Thoracic aorta (tissue), 2 donors: ENCODE measurements around the gene NPNT. TPM values are rescaled to one million over a fixed set of nuclear protein-coding genes. Genes with fewer than 3 reads are reported as not detected.

Experiments used
- ATAC-seq: fragments of 150-250 bp; one replicate; pipeline ENCODE4 v1.8.0; 2017; ENCODE audit warnings: low read depth; ENCODE audit not compliant: insufficient number of reproducible peaks, low FRiP score
- DNase-seq: peaks from one replicate; pipeline ENCODE4 v3.0.0-alpha.2; 2020; ENCODE audit warnings: low spot score
- H3K27ac ChIP-seq, 2 donors: fragments of 200-600 bp; sonication (generic); 1 replicate in 1 of 2; 2 replicates in 1 of 2; pipeline ENCODE4 v1.5.1; 2016; ENCODE audit warnings: mild to moderate bottlenecking in 2 of 2, moderate library complexity in 2 of 2
- H3K27me3 ChIP-seq: fragments of 200-600 bp; sonication (generic); replicated peaks from 2 replicates; pipeline ENCODE4 v1.6.0; 2016; ENCODE audit warnings: mild to moderate bottlenecking; ENCODE audit not compliant: insufficient read depth
- H3K36me3 ChIP-seq: fragments of 200-600 bp; sonication (generic); one replicate; pipeline ENCODE4 v1.5.1; 2016
- H3K4me1 ChIP-seq, 2 donors: fragments of 200-600 bp; sonication (generic); 1 replicate in 1 of 2; 2 replicates in 1 of 2; pipeline versions ENCODE4 v1.5.1 to v1.6.0; 2016; ENCODE audit warnings: low read depth in 2 of 2, mild to moderate bottlenecking in 1 of 2; ENCODE audit not compliant: control insufficient read depth in 1 of 2
- H3K4me3 ChIP-seq: fragments of 200-600 bp; sonication (generic); 2 replicates; pipeline ENCODE4 v1.5.1; 2016; ENCODE audit warnings: mild to moderate bottlenecking
- H3K9me3 ChIP-seq: fragments of 200-600 bp; sonication (generic); 2 replicates; pipeline ENCODE4 v1.5.1; 2016
- CTCF ChIP-seq: fragments of 200-600 bp; sonication (generic); IDR thresholded peaks from one replicate; pipeline ENCODE4 v1.5.1; 2019; ENCODE audit warnings: antibody characterized with exemption
- total RNA-seq, 2 donors: library from RNA; depleted of rRNA; stranded (reverse); fragments of >200 nt; gene quantifications; one replicate each; pipeline versions ENCODE4 v1.1.0 to v1.2.3, GENCODE V29; 2016

NPNT gene
- total RNA-seq, 2 donors from 2014 or later: 167 to 240 TPM

GRCh38 chr4:105956569-105956968 is 61.3 kb downstream of the NPNT start:
- H3K27me3 ChIP-seq: no peaks in the 10 kb centered on the region
- H3K9me3 ChIP-seq: no peaks in the 10 kb centered on the region
- H3K36me3 ChIP-seq: peaks cover 3% of the 10 kb centered on the region
- no peak for ATAC-seq
- no peak for DNase-seq
- H3K4me1 ChIP-seq: peaks cover 4 to 21% of the 10 kb centered on the region in 2 donors
- TF ChIP-seq CTCF: no peak
- peak overlapping the region; percentile 53 to 54 for H3K27ac ChIP-seq
- peak overlapping the region; percentile 20 for H3K4me3 ChIP-seq

GRCh38 chr4:105957680-105958079 is 62.4 kb downstream of the NPNT start:
- no peak for DNase-seq
- TF ChIP-seq CTCF: no peak
- Histone ChIP-seq H3K36me3 (peaks cover 3% of the 10 kb centered on the region), H3K4me3 (no peak overlapping the region), H3K9me3 (no peaks in the 10 kb centered on the region), H3K27me3 (no peaks in the 10 kb centered on the region), H3K4me1 (peaks cover 1 to 17% of the 10 kb centered on the region in 2 donors), H3K27ac (peak overlapping the region; percentile 1 to 54)
- no peak for ATAC-seq

- TF ChIP-seq CTCF: no peak
- no peak for DNase-seq
- H3K27ac ChIP-seq: no peak overlapping the region
- no peaks in the 10 kb centered on the region for H3K9me3 ChIP-seq
- no peak overlapping the region for H3K4me3 ChIP-seq
- ATAC-seq: no peak
- peaks cover 6 to 14% of the 10 kb centered on the region in 2 donors for H3K4me1 ChIP-seq
- H3K36me3 ChIP-seq: peaks cover 3% of the 10 kb centered on the region
- H3K27me3 ChIP-seq: no peaks in the 10 kb centered on the region
Observed at GRCh38 chr4:105963461-105964400, 68.5 kb downstream of the NPNT start.

- ATAC-seq (no peak), DNase-seq (no peak)
- no peaks in the 10 kb centered on the region for H3K27me3 ChIP-seq
- H3K4me3 ChIP-seq: no peak overlapping the region
- no peaks in the 10 kb centered on the region for H3K9me3 ChIP-seq
- H3K36me3 ChIP-seq: peaks cover 3% of the 10 kb centered on the region
- H3K4me1 ChIP-seq: peaks cover 6 to 18% of the 10 kb centered on the region in 2 donors
- TF ChIP-seq CTCF: no peak
- H3K27ac ChIP-seq: peak overlapping the region in 1 of 2 donors; percentile 20
Observed at GRCh38 chr4:105965183-105965800, 70.0 kb downstream of the NPNT start.

GRCh38 chr4:105966051-105966450 is 70.8 kb downstream of the NPNT start:
- Histone ChIP-seq H3K36me3 (peaks cover 1% of the 10 kb centered on the region), H3K27ac (peak overlapping the region in 1 of 2 donors; percentile 20), H3K27me3 (no peaks in the 10 kb centered on the region), H3K4me1 (peaks cover 6 to 20% of the 10 kb centered on the region in 2 donors), H3K9me3 (no peaks in the 10 kb centered on the region), H3K4me3 (no peak overlapping the region)
- no peak for TF ChIP-seq CTCF
- DNase-seq (no peak), ATAC-seq (no peak)
